A549 (cell line): ENCODE data around the gene SSBP3.

Experiments
- CBX2 ChIP-seq: fragments of 200-600 bp; sonication (generic); IDR thresholded peaks from 2 replicates; pipeline ENCODE4 v1.6.1; 2016; ENCODE audit warnings: low read depth, mild to moderate bottlenecking, borderline replicate concordance
- CBX8 ChIP-seq: fragments of 200-600 bp; sonication (generic); IDR thresholded peaks from 2 replicates; pipeline ENCODE4 v1.6.1; 2016
- CHD2 ChIP-seq: fragments of 150-350 bp; IDR thresholded peaks from 2 replicates; pipeline ENCODE4 v1.6.1; 2014; ENCODE audit warnings: low read length; ENCODE audit not compliant: partially characterized antibody
- CTCF ChIP-seq: fragments of >200 bp; sonication (Bioruptor Twin); formaldehyde crosslinking; IDR thresholded peaks from 3 replicates; pipeline ENCODE4 v1.5.1; 2016
- E2F6 ChIP-seq: IDR thresholded peaks from 2 replicates; pipeline ENCODE4 v1.6.1; 2012; ENCODE audit warnings: low read depth, borderline replicate concordance
- EP300 ChIP-seq, 2 experiments: fragments of >200 bp; sonication (Bioruptor Twin); formaldehyde crosslinking; IDR thresholded peaks; 2 replicates in 1 of 2; 3 replicates in 1 of 2; pipeline ENCODE4 v1.6.1; 2016 to 2017
- MAX ChIP-seq: IDR thresholded peaks from 2 replicates; pipeline ENCODE4 v1.6.1; 2012
- MYC ChIP-seq: IDR thresholded peaks from 2 replicates; pipeline ENCODE4 v1.6.1; 2012; ENCODE audit warnings: mild to moderate bottlenecking, inconsistent platforms, low read length, improper control_type of control experiment, borderline replicate concordance
- NPAS2 ChIP-seq: fragments of 250-450 bp; sonication (Bioruptor Pico); IDR thresholded peaks from 2 replicates; pipeline ENCODE4 v1.8.0; 2022; ENCODE audit warnings: mild to moderate bottlenecking, moderate library complexity, borderline replicate concordance
- POLR2A ChIP-seq: IDR thresholded peaks from 2 replicates; pipeline ENCODE4 v1.6.1; 2012; ENCODE audit warnings: mild to moderate bottlenecking, low read length
- POLR2AphosphoS2 ChIP-seq: conservative IDR thresholded peaks from 2 replicates; pipeline ENCODE4 v1.6.1; 2012; ENCODE audit warnings: low read length, improper control_type of control experiment, inconsistent platforms
- RAD21 ChIP-seq, 2 experiments: fragments of >200 bp in 1 of 2; sonication (Bioruptor Twin) in 1 of 2; formaldehyde crosslinking in 1 of 2; IDR thresholded peaks in 1 of 2; conservative IDR thresholded peaks in 1 of 2; 2 replicates in 1 of 2; 3 replicates in 1 of 2; pipeline ENCODE4 v1.6.1; 2012 to 2018; ENCODE audit warnings: inconsistent platforms in 1 of 2
- SMC3 ChIP-seq: fragments of >200 bp; sonication (Bioruptor Twin); formaldehyde crosslinking; IDR thresholded peaks from 3 replicates; pipeline ENCODE4 v1.6.1; 2018; ENCODE audit warnings: inconsistent platforms
- ZFP36 ChIP-seq: fragments of 450-650 bp; IDR thresholded peaks from 2 replicates; pipeline ENCODE4 v1.6.1; 2014; ENCODE audit warnings: borderline replicate concordance; ENCODE audit not compliant: partially characterized antibody

GRCh38 chr1:54292002-54292911 lies 113.9 kb downstream of the SSBP3 start:
- no peak for TF ChIP-seq POLR2AphosphoS2
- TF ChIP-seq CBX8 = no peak
- no peak for TF ChIP-seq CTCF
- no peak for TF ChIP-seq ZFP36
- TF ChIP-seq EP300 (IDR thresholded peaks at IDR 0.05) = no peak
- no peak for TF ChIP-seq POLR2A
- TF ChIP-seq SMC3 = no peak
- no peak for TF ChIP-seq RAD21 (conservative IDR thresholded peaks at IDR 0.05 in 1 of 2, IDR thresholded peaks at IDR 0.05 in 1 of 2)
- TF ChIP-seq MAX = no peak
- TF ChIP-seq MYC = no peak
- TF ChIP-seq E2F6 = no peak
- no peak for TF ChIP-seq CHD2
- TF ChIP-seq CBX2 = no peak
- TF ChIP-seq NPAS2 = no peak
